DND-41 (cell line): ENCODE data around the gene VN1R2.

Source experiments
- CTCF ChIP-seq: IDR thresholded peaks from 2 replicates; pipeline ENCODE4 v1.5.1; 2012; ENCODE audit warnings: borderline replicate concordance, low read length, moderate library complexity, mild to moderate bottlenecking; ENCODE audit not compliant: poor library complexity, severe bottlenecking; ENCODE audit errors: extremely low read depth
- EZH2 ChIP-seq: IDR thresholded peaks from 3 replicates; pipeline ENCODE4 v1.6.1; 2012; ENCODE audit warnings: borderline replicate concordance, low read depth, mild to moderate bottlenecking, moderate library complexity, low read length, inconsistent platforms; ENCODE audit not compliant: severe bottlenecking

DNA sequence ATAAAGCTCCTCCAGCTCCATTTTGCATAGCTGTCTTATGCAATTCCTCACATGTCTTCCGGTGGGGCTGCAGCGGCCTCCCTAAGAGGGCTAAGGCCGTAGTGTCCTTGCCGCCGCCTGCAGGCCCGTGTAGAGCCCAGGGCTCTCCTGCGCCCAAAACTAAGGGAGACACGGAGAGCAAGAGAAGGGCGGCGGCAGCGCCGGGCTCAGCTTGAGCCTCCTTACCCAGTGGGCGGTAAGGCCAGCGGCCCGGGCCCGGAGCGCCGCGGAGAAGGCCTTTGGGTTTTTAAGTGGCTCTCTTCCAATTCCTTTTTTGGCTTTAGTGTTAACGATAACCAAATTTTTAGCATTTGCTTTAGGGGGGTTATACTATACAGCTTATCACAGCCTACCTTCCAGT is 33.5 kb upstream of the VN1R2 start:
- no peak for TF ChIP-seq CTCF
- no peak for TF ChIP-seq EZH2
